Neural progenitor cell (in vitro differentiated cells): Measurements from ENCODE around the gene GTF2IRD1.

Experiments used
- EZH2 ChIP-seq: fragments of 200-600 bp; sonication (generic); IDR thresholded peaks from 2 replicates; pipeline ENCODE4 v1.6.1; 2017; ENCODE audit warnings: antibody characterized with exemption, mild to moderate bottlenecking, moderate library complexity
- TF ChIP-seq, protein P1 (sequence below): fragments of 200-600 bp; sonication (generic); IDR thresholded peaks from 2 replicates; pipeline ENCODE4 v1.5.1; 2017; ENCODE audit warnings: antibody characterized with exemption, mild to moderate bottlenecking

DNA sequence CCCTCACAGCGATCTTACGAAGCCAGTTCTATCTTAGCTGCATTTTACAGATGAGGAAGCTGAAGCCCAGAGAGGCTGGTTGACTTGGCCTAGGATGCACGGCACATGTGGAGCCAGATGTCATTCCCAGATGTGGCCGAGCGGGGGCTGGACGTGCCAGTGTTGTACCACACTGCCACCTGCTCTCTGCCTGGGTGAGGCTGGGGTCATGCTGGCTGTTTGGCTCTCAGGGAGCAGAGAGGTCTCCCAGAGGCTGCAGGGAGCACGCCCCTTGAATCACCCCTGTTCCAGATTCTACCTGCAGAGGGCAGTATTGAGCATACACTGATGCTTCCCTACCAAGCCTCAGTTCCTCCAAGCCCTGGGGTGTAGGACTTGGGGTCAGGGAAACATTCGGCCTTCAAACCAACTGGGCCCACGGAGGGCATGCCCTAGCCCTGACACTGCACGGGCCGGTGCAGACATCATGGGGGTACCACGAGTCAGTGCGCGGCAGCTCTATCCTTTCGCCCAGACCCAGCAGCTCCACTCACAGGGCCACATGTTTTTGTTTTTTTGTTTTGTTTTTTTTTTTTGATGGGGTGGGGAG, 3.8 kb upstream of the GTF2IRD1 start:
- TF ChIP-seq, protein P1, sequence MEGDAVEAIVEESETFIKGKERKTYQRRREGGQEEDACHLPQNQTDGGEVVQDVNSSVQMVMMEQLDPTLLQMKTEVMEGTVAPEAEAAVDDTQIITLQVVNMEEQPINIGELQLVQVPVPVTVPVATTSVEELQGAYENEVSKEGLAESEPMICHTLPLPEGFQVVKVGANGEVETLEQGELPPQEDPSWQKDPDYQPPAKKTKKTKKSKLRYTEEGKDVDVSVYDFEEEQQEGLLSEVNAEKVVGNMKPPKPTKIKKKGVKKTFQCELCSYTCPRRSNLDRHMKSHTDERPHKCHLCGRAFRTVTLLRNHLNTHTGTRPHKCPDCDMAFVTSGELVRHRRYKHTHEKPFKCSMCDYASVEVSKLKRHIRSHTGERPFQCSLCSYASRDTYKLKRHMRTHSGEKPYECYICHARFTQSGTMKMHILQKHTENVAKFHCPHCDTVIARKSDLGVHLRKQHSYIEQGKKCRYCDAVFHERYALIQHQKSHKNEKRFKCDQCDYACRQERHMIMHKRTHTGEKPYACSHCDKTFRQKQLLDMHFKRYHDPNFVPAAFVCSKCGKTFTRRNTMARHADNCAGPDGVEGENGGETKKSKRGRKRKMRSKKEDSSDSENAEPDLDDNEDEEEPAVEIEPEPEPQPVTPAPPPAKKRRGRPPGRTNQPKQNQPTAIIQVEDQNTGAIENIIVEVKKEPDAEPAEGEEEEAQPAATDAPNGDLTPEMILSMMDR, result peak; percentile 80
- no peak for TF ChIP-seq EZH2
